Measurements from ENCODE around the gene CCDC12.

The CCDC12 gene

DNA sequence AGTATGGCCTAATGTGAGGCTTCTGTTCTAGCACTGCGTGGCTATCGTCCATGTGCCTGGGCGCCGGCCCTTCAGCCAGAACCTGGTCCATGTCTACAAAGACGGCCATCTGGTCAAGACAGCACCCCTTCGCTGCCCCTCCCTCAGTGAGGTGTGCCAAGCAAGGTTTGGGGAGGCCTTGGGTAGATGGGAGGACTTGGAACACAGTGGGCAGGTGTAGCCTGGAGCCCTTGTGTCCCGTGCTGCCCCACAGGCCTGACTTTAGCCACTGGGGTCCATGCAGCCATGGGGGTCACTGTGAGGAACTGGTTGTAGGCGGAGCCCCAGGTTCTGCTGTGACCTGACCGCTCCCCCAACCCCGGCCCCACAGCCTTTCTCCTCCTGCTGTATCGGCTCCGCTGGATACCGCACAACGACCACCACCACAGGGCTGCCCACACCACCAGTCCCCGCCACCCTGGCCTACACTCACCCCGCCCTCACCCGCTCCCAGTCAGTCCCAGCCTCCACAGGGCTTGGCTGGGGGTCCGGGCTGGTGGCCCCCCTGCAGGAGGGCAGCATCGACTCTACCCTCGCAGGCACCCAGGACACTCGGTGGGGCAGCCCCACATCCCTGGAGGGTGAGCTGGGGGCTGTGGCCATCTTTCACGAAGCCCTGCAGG is 19.5 kb upstream of the CCDC12 start:
- DNase-seq (ENCODE audit: low spot score), result no peak

DNA sequence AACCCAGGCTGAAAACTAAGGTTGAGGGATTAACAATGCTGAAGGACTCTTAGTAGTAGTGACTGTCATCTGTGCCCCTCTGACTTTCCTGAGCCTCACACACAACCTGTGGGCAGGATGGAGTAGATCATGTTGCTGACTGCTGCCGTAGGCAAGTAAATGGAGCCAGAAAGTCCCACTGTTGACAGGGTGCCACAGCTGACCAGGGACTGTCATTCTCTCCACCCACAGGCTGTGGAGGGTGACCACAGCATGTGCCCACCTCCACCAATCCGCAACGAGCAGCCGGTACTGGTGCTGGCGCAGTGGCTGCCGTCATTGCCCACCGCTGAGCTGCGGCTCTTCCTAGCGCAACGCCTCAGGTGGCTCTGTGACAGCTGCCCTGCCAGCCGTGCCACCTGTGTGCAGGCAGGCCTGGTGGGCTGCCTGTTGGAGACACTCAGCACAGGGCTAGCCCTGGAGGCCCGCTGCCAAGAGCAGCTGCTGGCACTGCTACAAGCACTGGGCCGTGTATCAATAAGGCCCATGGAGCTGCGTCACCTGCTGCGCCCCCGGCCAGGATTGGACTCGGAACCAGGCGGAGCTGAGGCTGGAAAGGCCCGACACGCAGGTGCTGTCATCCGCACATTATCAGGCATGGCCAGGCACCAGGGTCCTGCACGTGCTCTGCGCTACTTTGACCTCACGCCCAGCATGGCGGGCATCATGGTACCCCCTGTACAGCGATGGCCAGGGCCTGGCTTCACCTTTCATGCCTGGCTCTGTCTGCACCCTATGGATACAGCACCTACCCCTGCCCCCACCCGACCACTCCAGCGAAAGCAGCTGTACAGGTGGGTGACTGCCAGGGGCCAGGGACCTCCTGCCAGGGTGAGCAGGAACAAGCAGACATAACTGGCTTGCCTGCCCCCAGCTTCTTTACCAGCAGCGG is 18.5 kb upstream of the CCDC12 start:
- DNase-seq (ENCODE audit: low spot score), result no peak

DNA sequence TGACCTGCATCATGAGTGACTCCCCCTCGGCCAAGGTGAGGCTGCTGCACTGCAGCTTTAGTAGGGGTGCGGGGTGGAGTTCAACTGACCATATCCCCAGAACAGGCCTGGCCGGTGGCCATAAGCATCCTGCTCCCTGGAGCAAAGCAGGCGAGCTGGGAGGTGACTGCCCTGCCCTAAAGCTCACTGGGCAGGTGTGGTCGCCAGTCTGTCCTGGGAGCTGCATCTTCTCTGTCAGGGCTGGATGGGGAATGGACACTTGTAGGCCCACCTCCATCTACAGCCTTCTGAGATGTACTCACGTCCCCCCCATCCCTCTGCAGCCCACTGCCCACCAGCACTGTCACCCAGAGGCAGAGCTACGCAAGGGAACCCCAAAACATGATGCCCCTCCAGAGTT is 17.4 kb upstream of the CCDC12 start:
- DNase-seq (ENCODE audit: low spot score), result no peak

DNA sequence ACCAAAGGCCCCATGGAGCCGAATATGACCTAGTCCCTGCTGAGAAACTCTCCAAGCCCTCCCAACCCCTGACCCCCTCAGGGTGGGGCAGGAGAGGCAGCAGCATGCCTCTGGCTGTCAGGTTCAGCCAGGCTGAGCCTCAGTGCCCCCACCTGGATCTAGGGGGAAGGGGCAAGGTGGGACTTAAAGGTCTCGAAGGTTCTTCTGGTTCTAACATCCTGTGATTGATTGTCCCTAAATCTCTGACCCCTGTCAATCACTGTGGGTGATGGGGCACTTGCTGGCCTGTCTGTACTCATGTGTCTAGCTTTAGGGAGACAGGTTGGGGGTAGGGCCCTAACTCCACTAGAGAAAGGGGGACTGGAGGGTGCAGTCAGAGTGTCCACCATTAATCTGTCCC is 16.7 kb upstream of the CCDC12 start:
- no peak for DNase-seq (ENCODE audit: low spot score)

DNA sequence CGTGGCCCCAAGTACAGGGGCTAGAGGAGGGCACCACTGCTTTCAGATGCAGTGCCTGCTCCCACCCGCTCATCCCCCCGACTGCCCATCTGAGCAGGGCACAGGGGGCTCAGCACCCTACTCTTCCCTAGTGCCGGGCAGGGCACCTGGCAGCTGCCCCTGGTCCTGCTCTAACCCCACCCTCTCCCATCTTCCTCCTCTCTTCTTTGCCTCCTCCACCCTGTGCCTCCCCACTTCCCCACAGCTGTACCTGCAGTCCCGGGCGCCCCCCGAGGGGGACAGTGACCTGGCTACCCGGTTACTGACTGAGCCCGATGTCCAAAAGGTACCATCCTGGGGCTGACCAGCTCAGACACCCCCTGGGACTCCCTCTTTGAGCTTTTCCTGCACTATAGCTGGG is 15.7 kb upstream of the CCDC12 start:
- no peak for DNase-seq (ENCODE audit: low spot score)

DNA sequence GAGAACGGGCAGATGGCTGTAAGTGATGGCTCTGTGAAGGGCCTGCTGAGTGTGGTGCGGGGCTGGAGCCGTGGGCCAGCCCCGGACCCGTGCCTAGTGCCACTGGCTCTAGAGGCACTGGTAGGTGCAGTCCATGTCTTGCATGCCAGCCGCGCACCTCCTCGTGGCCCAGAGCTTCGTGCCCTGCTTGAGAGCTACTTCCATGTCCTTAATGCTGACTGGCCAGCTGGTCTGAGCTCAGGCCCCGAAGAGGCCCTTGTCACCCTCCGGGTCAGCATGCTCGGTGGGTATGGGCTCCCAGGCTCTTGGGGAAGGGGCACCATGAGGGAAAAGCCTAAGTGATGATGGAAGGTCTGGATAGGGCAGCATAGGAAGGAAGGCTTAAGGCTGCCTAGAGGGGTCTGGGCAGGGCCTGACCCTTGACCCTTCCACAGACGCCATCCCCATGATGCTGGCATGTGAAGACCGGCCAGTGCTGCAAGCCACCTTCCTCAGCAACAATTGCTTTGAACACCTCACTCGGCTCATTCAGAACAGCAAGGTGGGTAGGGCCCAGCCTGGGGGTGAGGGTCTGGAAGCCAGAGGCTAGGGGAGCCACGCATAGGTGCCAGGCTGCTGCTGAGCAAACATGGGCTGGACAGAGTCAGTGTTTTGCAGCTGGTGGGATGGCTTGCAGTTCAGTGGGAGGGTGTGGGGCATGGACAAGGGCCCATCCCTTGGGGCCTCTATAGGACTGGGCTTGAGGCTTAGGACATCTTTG is 15.0 kb upstream of the CCDC12 start:
- DNase-seq (ENCODE audit: low spot score), result no peak

DNA sequence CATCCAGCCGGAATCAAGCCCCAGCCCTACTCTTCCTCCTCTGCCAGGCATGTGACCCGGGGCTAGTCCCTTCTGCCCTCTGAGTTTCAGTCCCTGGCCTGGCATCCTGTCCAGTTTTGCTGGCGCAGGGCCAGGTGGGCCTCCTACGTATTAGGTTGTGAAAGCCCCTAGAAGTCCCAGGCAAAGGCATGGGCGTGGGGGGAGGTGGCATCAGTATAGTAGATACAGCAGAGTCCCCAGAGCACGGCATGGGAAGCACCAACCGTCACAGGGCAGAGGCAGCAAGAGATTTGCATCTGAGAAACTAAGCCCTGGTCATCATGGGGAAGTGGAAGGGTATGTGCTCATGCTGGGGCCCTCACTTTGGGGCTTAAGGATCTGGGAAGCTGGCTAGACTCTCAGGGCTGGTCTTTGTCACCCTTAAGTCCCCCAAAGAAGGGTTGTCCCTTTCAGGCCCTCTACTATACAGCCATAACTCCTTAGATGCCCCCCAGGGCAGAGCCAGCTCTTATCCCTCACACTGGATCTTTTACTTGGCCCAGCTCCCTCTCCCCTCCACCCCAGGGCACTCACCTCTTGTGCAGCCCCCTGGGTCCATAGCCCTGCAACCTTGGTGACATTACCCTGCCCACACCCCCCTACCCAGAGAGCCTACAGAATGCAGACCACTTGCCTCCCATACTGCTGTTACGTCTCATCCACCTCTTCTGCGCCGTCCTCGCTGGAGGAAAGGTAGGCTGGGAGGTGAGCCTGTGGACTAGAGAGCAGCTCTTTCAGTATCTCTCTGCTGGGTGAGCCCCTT is 14.2 kb upstream of the CCDC12 start:
- peak; percentile 43 for DNase-seq (ENCODE audit: low spot score)

DNA sequence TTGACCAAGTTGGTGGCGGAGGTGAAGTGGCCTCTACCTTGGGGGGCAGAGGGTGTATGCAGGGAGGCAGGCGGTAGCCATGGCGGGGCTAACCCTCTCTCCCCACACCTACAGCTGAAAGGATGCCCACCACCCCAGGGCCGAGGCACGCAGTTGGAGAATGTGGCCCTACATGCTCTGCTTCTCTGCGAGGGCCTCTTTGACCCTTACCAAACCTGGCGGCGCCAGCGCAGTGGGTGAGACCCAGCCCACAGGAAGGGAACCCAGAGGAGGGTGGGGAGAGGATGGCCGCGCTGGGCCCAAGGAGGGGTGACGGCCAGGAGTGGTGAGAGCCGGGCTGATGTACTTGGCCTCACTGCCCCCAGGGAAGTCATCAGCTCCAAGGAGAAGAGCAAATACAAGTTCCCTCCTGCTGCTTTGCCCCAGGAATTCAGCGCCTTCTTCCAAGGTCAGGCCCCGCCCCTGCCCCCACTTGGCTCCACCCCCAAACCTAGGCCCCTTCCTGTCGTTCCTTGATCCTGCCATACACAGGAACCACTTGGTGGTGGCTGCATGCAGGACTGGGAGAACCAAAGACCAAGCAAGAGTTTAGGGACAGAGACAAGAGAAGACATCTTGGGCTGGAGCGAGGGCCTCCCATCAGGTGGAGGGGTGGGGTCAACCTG is 12.7 kb upstream of the CCDC12 start:
- no peak for DNase-seq (ENCODE audit: low spot score)

DNA sequence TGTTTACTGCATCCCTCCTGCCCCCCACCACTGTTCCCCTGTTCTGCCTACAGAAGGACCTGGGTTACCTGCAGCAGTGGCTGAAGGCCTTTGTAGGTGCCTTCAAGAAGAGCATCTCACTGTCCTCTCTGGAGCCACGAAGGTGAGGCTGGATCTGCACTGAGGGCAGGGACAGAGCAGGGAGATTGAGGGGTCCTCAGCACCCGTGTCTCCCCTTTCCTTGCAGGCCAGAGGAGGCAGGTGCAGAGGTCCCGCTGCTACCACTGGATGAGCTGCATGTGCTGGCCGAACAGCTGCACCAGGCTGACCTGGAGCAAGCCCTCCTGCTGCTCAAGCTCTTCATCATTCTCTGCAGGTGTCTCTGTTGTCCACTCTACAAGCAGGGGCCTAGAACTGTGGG is 12.1 kb upstream of the CCDC12 start:
- DNase-seq (ENCODE audit: low spot score), result no peak

DNA sequence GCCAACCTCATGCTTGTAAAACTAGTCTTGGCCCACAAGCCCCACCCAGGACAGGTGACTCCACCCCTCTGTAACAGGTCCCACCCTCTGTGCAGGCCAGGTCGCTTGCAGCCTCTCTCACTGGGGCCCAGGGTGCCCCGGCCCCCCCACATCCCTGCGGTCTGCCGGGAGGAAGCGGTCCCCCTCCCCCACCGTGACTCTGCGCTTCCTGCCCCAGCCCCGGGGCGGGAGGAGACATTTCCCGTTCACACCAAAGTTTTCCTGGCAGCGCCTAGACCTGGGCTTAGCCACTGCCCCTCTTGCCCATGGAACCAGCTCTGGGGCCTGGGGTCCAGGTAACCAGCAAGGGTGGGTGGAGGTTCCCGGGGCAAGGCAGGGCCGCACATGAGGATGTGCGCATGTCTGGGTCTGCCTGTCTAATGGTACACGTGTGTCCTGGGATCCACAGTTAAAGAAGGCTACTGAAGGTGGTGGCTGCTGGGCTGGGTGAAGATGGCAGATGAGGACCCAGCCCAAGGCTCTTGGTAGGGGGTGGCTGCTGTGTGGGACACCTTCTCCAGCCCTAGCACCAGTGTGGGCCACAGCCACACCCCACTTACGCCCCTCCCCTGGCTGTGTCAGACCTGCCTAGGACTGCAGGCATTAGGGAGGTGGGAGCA is 11.3 kb upstream of the CCDC12 start:
- peak; percentile 88 for DNase-seq (ENCODE audit: low spot score)

DNA sequence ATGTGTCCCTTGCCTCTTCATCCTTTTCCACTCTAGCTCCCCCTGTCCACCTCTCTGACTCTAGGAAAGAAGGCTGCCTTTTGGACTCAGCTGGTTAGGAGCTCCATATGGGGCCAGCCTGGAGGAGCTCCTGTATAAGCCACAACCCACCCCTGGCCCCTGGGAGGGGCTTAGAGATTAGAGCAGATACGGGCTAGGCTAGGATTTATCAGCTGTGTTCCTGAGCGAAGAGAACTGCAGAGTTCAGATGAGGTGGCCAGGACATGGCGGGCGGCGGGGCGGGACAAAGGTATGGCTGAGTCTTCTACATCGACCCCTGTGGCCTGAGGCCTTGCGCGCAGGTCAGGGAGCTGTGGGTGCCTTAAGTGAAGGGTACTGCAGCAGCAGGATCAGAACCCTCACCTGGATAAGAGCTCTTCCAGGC is 10.8 kb upstream of the CCDC12 start:
- DNase-seq (ENCODE audit: low spot score), result no peak

DNA sequence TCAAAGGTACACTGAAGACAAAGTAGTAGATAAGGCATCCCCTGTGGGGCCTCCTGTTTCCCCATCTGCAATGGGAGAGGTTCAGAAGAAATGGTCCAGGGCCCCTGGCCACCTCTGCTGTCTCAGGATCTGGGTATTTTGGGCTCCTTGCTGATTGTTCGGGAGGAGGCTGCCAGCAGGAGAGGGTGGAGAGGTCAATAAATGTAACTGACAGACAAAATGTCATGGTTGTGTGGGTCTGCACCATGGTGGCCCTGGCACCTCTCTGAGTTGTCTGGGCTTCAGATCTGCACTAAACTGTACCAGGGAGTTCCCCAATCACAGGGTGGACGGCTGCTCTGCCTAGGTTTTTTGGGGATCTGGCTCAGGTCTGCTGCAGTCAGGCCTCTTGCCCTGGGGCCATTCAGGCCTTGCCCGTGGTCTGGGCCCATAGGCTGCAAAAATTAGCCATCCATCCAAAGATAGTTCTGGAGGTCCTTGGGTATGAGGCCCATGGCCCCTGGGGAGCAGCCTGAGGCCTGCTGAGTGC is 10.3 kb upstream of the CCDC12 start:
- no peak for DNase-seq (ENCODE audit: low spot score)

DNA sequence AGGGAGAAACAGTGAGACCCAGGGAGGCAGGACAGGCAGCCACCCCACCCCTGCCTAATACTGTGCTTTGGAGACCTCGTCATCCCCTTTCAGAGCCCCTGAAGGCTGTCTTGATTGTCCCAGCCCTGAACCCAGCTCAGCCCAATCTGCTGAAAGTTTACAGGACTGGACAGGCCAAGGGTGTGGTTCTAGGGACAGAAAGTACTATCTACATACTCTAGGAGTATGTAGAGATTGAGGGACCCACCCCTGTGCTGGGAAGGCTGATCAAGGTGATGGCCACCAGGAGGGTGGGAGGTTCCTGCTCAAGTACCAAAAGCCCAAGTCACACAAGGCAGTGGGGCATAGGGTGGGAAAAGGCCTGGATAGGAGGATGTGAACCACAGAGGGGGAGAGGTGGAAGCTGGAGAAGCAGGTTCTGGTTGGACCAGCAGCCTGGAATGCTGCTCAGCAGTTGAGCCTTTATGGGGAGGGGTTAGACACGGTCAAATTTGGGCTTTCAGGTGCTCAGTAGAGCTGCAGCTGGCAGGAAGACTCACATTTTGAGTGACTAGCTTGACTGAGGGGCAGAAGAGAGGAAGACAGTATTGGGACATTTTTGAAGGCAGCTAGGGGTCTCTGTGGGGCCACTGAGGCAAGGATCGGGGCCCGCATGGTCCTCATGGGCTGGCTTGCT is 9.6 kb upstream of the CCDC12 start:
- DNase-seq (ENCODE audit: low spot score), result no peak

DNA sequence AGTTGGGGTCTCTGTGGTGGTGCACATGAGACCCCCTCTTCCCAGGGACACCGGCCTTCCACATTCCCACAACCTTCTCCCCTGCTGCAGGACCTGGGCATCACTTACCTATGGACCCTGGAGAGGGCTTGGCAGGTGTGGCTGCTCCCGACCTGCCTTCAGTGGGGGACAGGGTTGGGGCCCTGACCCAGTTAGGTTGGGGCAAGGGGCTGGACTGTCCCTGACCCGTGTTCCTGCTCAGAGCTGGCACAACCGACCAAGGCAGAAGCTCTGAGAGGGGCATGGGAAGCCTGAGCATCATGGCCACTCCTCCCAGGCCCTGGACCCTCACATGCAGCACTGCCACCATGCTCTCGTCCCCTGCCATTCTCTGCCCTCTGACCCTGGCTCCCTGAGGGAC is 9.0 kb upstream of the CCDC12 start:
- no peak for DNase-seq (ENCODE audit: low spot score)

DNA sequence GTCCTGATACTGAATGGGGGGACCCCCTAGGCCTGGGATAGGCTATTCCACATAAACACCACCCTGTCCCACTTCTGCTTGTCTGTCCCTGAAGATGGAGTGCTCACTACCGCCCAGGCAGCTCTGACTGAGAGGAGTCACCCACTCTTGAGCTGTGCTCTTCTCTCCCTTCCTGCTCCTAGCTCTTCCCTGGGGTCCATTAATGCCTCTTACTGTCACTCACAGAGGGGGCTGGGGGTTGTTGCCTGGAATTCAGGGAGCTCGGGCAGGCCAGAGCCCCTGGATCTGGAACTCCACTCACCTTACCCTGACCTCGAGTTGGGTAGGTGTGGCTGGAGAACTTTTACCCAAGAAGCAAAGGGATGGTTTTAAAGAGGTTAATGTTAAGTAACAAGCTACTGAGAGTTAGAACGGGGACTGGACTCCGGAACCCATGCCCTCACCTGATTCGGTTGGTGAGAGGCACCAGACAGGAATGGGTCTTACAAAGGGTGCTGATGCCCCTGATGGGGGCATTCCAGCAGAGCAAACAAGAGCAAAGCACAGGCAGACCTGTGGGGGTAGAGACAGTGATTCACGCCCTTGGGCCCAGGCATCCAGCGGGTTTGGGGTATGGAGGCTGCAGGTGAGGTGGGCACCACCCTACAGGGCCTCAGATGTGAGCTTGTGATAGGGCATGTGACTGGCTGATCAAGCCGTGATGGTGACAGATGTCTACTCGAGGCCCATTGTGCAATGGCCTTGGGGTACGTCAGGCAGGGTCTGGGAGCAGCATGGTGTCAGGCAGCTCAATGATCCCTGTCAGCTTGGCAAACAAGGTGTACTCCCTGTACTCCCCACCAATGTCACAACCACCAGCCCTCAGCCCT is 8.3 kb upstream of the CCDC12 start:
- no peak for DNase-seq (ENCODE audit: low spot score)

DNA sequence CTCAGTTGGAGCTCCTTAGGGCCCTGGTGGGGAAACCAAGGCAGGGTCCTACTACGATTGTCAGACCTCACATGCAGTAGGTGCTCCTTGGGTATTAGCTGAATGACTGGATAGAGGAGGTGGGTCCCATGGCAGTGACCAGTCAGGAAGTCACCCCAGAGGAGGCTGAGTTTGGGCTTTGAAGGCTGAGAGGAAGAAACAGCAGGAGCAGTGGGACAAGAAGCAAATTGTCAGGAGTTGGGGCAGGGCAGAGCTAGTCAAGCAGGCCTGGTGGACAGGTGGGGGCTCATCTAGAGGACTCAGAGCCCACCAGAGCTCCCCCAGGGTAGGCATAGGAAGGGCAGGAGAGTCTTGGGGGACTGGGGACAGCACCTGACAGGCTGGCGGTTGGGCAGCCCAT is 6.0 kb upstream of the CCDC12 start:
- no peak for DNase-seq (ENCODE audit: low spot score)

DNA sequence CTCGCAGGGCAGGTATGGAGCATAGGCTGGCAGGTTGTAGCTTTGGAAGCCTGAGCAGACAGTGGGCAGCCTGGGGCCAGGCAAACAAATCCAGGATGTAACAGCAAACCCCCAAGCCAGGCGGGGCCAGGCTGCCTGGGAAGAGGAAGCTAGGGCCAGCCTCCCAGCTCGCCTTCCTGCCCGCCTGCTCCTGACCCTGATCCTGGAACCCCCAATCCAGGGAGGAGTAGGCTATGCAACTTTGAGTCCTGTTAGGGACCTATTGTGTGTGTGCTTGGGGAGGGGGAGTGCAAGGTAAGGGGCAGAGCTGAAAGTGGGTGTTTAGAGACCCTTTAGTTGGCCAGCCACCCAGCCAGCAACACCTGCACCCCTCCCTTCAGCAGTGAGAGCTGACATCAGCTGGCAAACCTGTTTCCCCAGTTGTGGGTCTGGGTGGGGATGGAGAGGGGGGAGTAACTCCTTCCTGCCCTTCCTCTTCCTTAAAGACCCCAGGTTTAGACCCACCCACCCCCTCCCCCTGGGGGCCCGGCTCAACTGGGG is 5.5 kb upstream of the CCDC12 start:
- no peak for DNase-seq (ENCODE audit: low spot score)

DNA sequence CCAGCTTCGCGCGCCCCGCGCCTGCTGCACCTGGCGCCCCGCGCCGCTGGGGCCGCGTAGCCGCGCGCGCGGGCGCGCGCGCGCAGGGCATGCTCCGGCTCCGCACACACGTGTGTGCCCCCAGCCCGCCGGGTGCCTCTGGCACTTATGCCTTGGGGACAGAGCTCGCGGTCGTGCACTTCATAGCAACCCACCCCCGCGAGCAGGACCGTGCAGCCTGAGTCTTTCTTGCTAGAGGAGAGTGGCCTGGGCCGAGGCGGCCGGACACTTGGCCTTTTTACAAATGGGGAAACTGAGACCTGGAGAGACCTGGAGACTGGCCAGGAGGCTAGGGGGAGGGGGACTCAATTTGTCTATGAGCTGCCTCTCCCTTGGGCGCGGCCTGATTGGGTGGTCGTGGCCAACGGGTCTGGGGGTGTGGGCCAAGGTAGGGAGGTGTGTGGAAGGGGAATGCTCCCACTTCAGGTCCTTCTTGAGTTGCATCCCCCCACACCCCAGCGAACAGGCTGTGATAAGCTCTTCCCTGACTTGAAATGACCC is 3.5 kb upstream of the CCDC12 start:
- DNase-seq (ENCODE audit: low spot score), result peak; percentile 64

All from germinal center (tissue), 1 donor.